ENCODE results near the gene EHHADH.

EHHADH gene

GRCh38 chr3:185250247-185250646 is 3.6 kb downstream of the EHHADH start:
- ChIA-PET POLR2A (no interaction called here), CTCF (interaction anchor here (0.7 kb wide), 1 partner anchor 36 kb away, joined by 4 read pairs; no protein-coding TSS in a partner anchor)
- no peak overlapping the region for H3K27ac ChIP-seq (ENCODE audit: extremely low read depth, low read depth, low read length)
- peaks cover 0 to 12% of the 10 kb centered on the region in 2 experiments; a peak in 1 of 3 replicates for H3K36me3 ChIP-seq (ENCODE audit: control insufficient read depth in 2 of 2, insufficient read depth in 1 of 2, low read length in 2 of 2)
- H3K9me3 ChIP-seq (ENCODE audit: control insufficient read depth, insufficient read depth, low read depth, low read length), result no peaks in the 10 kb centered on the region
- H3K4me3 ChIP-seq (ENCODE audit: low read depth, low read length), result no peak overlapping the region
- no peak for TF ChIP-seq ZNF354C (tag by site-specific recombination; IDR thresholded peaks at IDR 0.05; ENCODE audit: borderline replicate concordance, low read depth)
- TF ChIP-seq ZNF221 (tag by site-specific recombination; IDR thresholded peaks at IDR 0.05; ENCODE audit: borderline replicate concordance), result no peak
- TF ChIP-seq ZNF548 (tag by site-specific recombination; IDR thresholded peaks at IDR 0.05), result no peak
- no peak for TF ChIP-seq PRDM1 (tag by site-specific recombination; IDR thresholded peaks at IDR 0.05)
- no peak for TF ChIP-seq ZNF558 (tag by site-specific recombination; IDR thresholded peaks at IDR 0.05)
- TF ChIP-seq ZNF366 (tag by site-specific recombination; conservative IDR thresholded peaks at IDR 0.05), result no peak
- no peak for TF ChIP-seq ZNF510 (tag by site-specific recombination; IDR thresholded peaks at IDR 0.05; ENCODE audit: insufficient replicate concordance)
- TF ChIP-seq ZBTB17 (tag by site-specific recombination; IDR thresholded peaks at IDR 0.05), result no peak
- no peak for TF ChIP-seq RBAK (tag by site-specific recombination; IDR thresholded peaks at IDR 0.05)
- no peak for TF ChIP-seq GLIS2 (tag by site-specific recombination; IDR thresholded peaks at IDR 0.05)
- no peak for TF ChIP-seq ZNF140 (tag by site-specific recombination; IDR thresholded peaks at IDR 0.05)
- no peaks in the 10 kb centered on the region for H3K4me1 ChIP-seq (ENCODE audit: control insufficient read depth, insufficient read depth, low read length)

GRCh38 chr3:185242642-185243041 is 11.2 kb downstream of the EHHADH start:
- CTCF ChIA-PET, result no interaction called here
- no peak overlapping the region for H3K4me3 ChIP-seq (ENCODE audit: low read depth, low read length)

GRCh38 chr3:185236969-185237368 is 16.9 kb downstream of the EHHADH start:
- no peak for TF ChIP-seq HOXA7 (CRISPR knock-in tag; IDR thresholded peaks at IDR 0.05; ENCODE audit: borderline replicate concordance)
- TF ChIP-seq ZNF626 (tag by site-specific recombination; IDR thresholded peaks at IDR 0.05), result no peak
- TF ChIP-seq ZNF426 (tag by site-specific recombination; IDR thresholded peaks at IDR 0.05), result no peak
- TF ChIP-seq INSM2 (tag by site-specific recombination; IDR thresholded peaks at IDR 0.05), result no peak
- TF ChIP-seq ZBTB11 (tag by site-specific recombination; conservative IDR thresholded peaks at IDR 0.05; ENCODE audit: low read depth), result no peak
- no peak for TF ChIP-seq KLF9 (tag by site-specific recombination; IDR thresholded peaks at IDR 0.05; ENCODE audit: low read depth)
- no peak for TF ChIP-seq ZBTB8A (tag by site-specific recombination; IDR thresholded peaks at IDR 0.05)
- TF ChIP-seq REPIN1 (tag by site-specific recombination; IDR thresholded peaks at IDR 0.05; ENCODE audit: low read depth), result no peak
- TF ChIP-seq ZNF521 (tag by site-specific recombination; IDR thresholded peaks at IDR 0.05), result no peak
- TF ChIP-seq ZNF560 (tag by site-specific recombination; IDR thresholded peaks at IDR 0.05; ENCODE audit: borderline replicate concordance), result no peak
- POLR2A ChIA-PET, result no interaction called here
- no peaks in the 10 kb centered on the region for H3K4me1 ChIP-seq (ENCODE audit: control insufficient read depth, insufficient read depth, low read length)
- H3K4me3 ChIP-seq (ENCODE audit: low read depth, low read length), result no peak overlapping the region
- CTCF ChIA-PET, result no interaction called here
- no peak overlapping the region for H3K27ac ChIP-seq (ENCODE audit: extremely low read depth, low read depth, low read length)
- peaks cover 0 to 14% of the 10 kb centered on the region in 2 experiments; a peak in 1 of 3 replicates for H3K36me3 ChIP-seq (ENCODE audit: control insufficient read depth in 2 of 2, insufficient read depth in 1 of 2, low read length in 2 of 2)
- H3K9me3 ChIP-seq (ENCODE audit: control insufficient read depth, insufficient read depth, low read depth, low read length), result no peaks in the 10 kb centered on the region

More at GRCh38 chr3:185242642-185243041, 11.2 kb downstream of the EHHADH start:
- no peak for TF ChIP-seq OVOL3 (tag by site-specific recombination; IDR thresholded peaks at IDR 0.05)
- no peak overlapping the region for H3K27ac ChIP-seq (ENCODE audit: extremely low read depth, low read depth, low read length)
- H3K9me3 ChIP-seq (ENCODE audit: control insufficient read depth, insufficient read depth, low read depth, low read length), result no peaks in the 10 kb centered on the region
- POLR2A ChIA-PET, result no interaction called here
- no peaks in the 10 kb centered on the region for H3K4me1 ChIP-seq (ENCODE audit: control insufficient read depth, insufficient read depth, low read length)
- H3K36me3 ChIP-seq (ENCODE audit: control insufficient read depth in 2 of 2, insufficient read depth in 1 of 2, low read length in 2 of 2), result peaks cover 0 to 5% of the 10 kb centered on the region in 2 experiments; a peak in 1 of 3 replicates
